Ovary (tissue), 1 donor: Measurements from ENCODE around the gene DTL.

Source experiments
- EP300 ChIP-seq: sonication (generic); formaldehyde crosslinking; IDR thresholded peaks from one replicate; pipeline ENCODE4 v1.6.1; 2017; ENCODE audit warnings: antibody characterized with exemption
- POLR2A ChIP-seq: fragments of 450-650 bp; IDR thresholded peaks from one replicate; pipeline ENCODE4 v1.6.1; 2017; ENCODE audit warnings: antibody characterized with exemption, mild to moderate bottlenecking, moderate library complexity

DNA sequence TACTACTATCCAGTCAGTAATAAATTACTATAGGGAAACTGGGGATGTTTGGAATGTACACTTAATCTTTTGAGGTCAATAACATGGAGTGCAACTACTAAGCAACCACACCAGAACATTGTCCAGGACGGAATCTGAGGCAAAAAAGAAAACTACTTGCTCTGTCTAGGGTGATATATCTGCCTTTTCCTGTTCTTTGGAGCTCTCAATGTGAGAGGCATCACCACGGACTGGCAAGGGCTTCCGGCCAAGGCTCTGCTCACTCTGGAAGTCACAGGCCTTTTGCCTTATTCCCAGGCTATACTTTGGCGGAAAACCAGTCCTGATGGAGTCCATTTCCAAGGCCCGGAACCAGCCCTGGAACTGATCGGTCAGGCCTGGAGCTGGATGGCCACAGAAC is 94.2 kb downstream of the DTL start:
- TF ChIP-seq POLR2A (no peak), EP300 (no peak)
